ENCODE data around the gene SKAP2.

SKAP2 gene

GRCh38 chr7:26792576-26792975, 71.8 kb downstream of the SKAP2 start:
- Histone ChIP-seq H3K79me2 (ENCODE audit: control insufficient read depth, insufficient read depth, low read length) (no peaks in the 10 kb centered on the region), H2BK120ac (ENCODE audit: low read depth, low read length) (no peak overlapping the region), H3K18ac (ENCODE audit: low read length) (no peak overlapping the region), H3K4me3 (ENCODE audit: low read length) (no peak overlapping the region), H3K23ac (ENCODE audit: low read length) (no peak overlapping the region), H3K27me3 (ENCODE audit: insufficient read depth, low read length, poor library complexity) (no peaks in the 10 kb centered on the region), H3K56ac (ENCODE audit: low read length) (no peak overlapping the region), H4K5ac (ENCODE audit: low read length) (no peak overlapping the region), H3K36me3 (ENCODE audit: control insufficient read depth, insufficient read depth, low read length) (no peaks in the 10 kb centered on the region), H4K8ac (ENCODE audit: low read depth, low read length) (no peak overlapping the region), H3K27ac (ENCODE audit: low read depth, low read length) (no peak overlapping the region), H3K4me2 (ENCODE audit: low read length) (no peak overlapping the region), H2BK15ac (replicated peaks; ENCODE audit: low read depth) (no peak overlapping the region), H3K9ac (ENCODE audit: low read length) (no peak overlapping the region), H2BK5ac (ENCODE audit: low read length) (no peak overlapping the region), H2AK5ac (ENCODE audit: low read length) (no peak overlapping the region), H3K4ac (ENCODE audit: low read depth, low read length) (no peak overlapping the region), H3K79me1 (ENCODE audit: low read length) (no peaks in the 10 kb centered on the region), H3K4me1 (ENCODE audit: control insufficient read depth, low read depth, low read length) (no peaks in the 10 kb centered on the region)
- DNase-seq, result no peak

- H4K5ac ChIP-seq (ENCODE audit: low read length), result no peak overlapping the region
- no peaks in the 10 kb centered on the region for H3K36me3 ChIP-seq (ENCODE audit: control insufficient read depth, insufficient read depth, low read length)
- no peak overlapping the region for H2BK120ac ChIP-seq (ENCODE audit: low read depth, low read length)
- H3K79me1 ChIP-seq (ENCODE audit: low read length), result no peaks in the 10 kb centered on the region
- H3K4me2 ChIP-seq (ENCODE audit: low read length), result no peak overlapping the region
- no peak overlapping the region for H3K27ac ChIP-seq (ENCODE audit: low read depth, low read length)
- no peak overlapping the region for H3K18ac ChIP-seq (ENCODE audit: low read length)
- no peaks in the 10 kb centered on the region for H3K79me2 ChIP-seq (ENCODE audit: control insufficient read depth, insufficient read depth, low read length)
- no peak overlapping the region for H4K8ac ChIP-seq (ENCODE audit: low read depth, low read length)
- no peak overlapping the region for H3K56ac ChIP-seq (ENCODE audit: low read length)
- no peak overlapping the region for H2AK5ac ChIP-seq (ENCODE audit: low read length)
- no peak overlapping the region for H3K4ac ChIP-seq (ENCODE audit: low read depth, low read length)
- no peaks in the 10 kb centered on the region for H3K27me3 ChIP-seq (ENCODE audit: insufficient read depth, low read length, poor library complexity)
- H2BK5ac ChIP-seq (ENCODE audit: low read length), result no peak overlapping the region
- no peak overlapping the region for H3K9ac ChIP-seq (ENCODE audit: low read length)
- H3K4me3 ChIP-seq (ENCODE audit: low read length), result no peak overlapping the region
- H3K23ac ChIP-seq (ENCODE audit: low read length), result no peak overlapping the region
- no peaks in the 10 kb centered on the region for H3K4me1 ChIP-seq (ENCODE audit: control insufficient read depth, low read depth, low read length)
- H2BK15ac ChIP-seq (replicated peaks; ENCODE audit: low read depth), result no peak overlapping the region
- no peak for DNase-seq
Measured at GRCh38 chr7:26792006-26792405, 72.4 kb downstream of the SKAP2 start.

- H3K4me1 ChIP-seq (ENCODE audit: control insufficient read depth, low read depth, low read length), result no peaks in the 10 kb centered on the region
- H3K23ac ChIP-seq (ENCODE audit: low read length), result no peak overlapping the region
- no peak overlapping the region for H4K5ac ChIP-seq (ENCODE audit: low read length)
- H3K4me2 ChIP-seq (ENCODE audit: low read length), result no peak overlapping the region
- no peak overlapping the region for H3K27ac ChIP-seq (ENCODE audit: low read depth, low read length)
- H4K8ac ChIP-seq (ENCODE audit: low read depth, low read length), result no peak overlapping the region
- no peaks in the 10 kb centered on the region for H3K79me2 ChIP-seq (ENCODE audit: control insufficient read depth, insufficient read depth, low read length)
- H2BK5ac ChIP-seq (ENCODE audit: low read length), result no peak overlapping the region
- no peak overlapping the region for H3K4ac ChIP-seq (ENCODE audit: low read depth, low read length)
- H3K79me1 ChIP-seq (ENCODE audit: low read length), result no peaks in the 10 kb centered on the region
- H3K56ac ChIP-seq (ENCODE audit: low read length), result no peak overlapping the region
- no peak overlapping the region for H3K4me3 ChIP-seq (ENCODE audit: low read length)
- no peaks in the 10 kb centered on the region for H3K36me3 ChIP-seq (ENCODE audit: control insufficient read depth, insufficient read depth, low read length)
- H2AK5ac ChIP-seq (ENCODE audit: low read length), result no peak overlapping the region
- H3K9ac ChIP-seq (ENCODE audit: low read length), result no peak overlapping the region
- no peaks in the 10 kb centered on the region for H3K27me3 ChIP-seq (ENCODE audit: insufficient read depth, low read length, poor library complexity)
- no peak for DNase-seq
- no peak overlapping the region for H2BK120ac ChIP-seq (ENCODE audit: low read depth, low read length)
- no CpG with 5 or more reads among the region's 5 CpGs for WGBS (ENCODE audit: extremely low coverage, insufficient coverage, low lambda C conversion rate)
- no peak overlapping the region for H2BK15ac ChIP-seq (replicated peaks; ENCODE audit: low read depth)
- no peak overlapping the region for H3K18ac ChIP-seq (ENCODE audit: low read length)
Measured at GRCh38 chr7:26789481-26790184, 74.8 kb downstream of the SKAP2 start.

- Histone ChIP-seq H3K79me1 (ENCODE audit: low read length) (no peaks in the 10 kb centered on the region), H4K8ac (ENCODE audit: low read depth, low read length) (no peak overlapping the region), H3K4me1 (ENCODE audit: control insufficient read depth, low read depth, low read length) (no peaks in the 10 kb centered on the region), H3K27me3 (ENCODE audit: insufficient read depth, low read length, poor library complexity) (no peaks in the 10 kb centered on the region), H3K79me2 (ENCODE audit: control insufficient read depth, insufficient read depth, low read length) (no peaks in the 10 kb centered on the region), H3K4ac (ENCODE audit: low read depth, low read length) (no peak overlapping the region), H2BK120ac (ENCODE audit: low read depth, low read length) (no peak overlapping the region), H3K56ac (ENCODE audit: low read length) (no peak overlapping the region), H2BK15ac (replicated peaks; ENCODE audit: low read depth) (no peak overlapping the region), H2BK5ac (ENCODE audit: low read length) (no peak overlapping the region), H3K4me2 (ENCODE audit: low read length) (no peak overlapping the region), H3K23ac (ENCODE audit: low read length) (no peak overlapping the region), H3K36me3 (ENCODE audit: control insufficient read depth, insufficient read depth, low read length) (no peaks in the 10 kb centered on the region), H3K27ac (ENCODE audit: low read depth, low read length) (no peak overlapping the region), H3K9ac (ENCODE audit: low read length) (no peak overlapping the region), H2AK5ac (ENCODE audit: low read length) (no peak overlapping the region), H3K4me3 (ENCODE audit: low read length) (no peak overlapping the region), H3K18ac (ENCODE audit: low read length) (no peak overlapping the region), H4K5ac (ENCODE audit: low read length) (no peak overlapping the region)
- DNase-seq, result no peak
- no CpG with 5 or more reads among the region's 6 CpGs for WGBS (ENCODE audit: extremely low coverage, insufficient coverage, low lambda C conversion rate)
Measured at GRCh38 chr7:26787701-26788100, 76.7 kb downstream of the SKAP2 start.

GRCh38 chr7:26784118-26784517, 80.3 kb downstream of the SKAP2 start:
- no peaks in the 10 kb centered on the region for H3K36me3 ChIP-seq (ENCODE audit: control insufficient read depth, insufficient read depth, low read length)
- H4K8ac ChIP-seq (ENCODE audit: low read depth, low read length), result no peak overlapping the region
- no peaks in the 10 kb centered on the region for H3K79me2 ChIP-seq (ENCODE audit: control insufficient read depth, insufficient read depth, low read length)
- no peaks in the 10 kb centered on the region for H3K27me3 ChIP-seq (ENCODE audit: insufficient read depth, low read length, poor library complexity)
- H3K4me3 ChIP-seq (ENCODE audit: low read length), result no peak overlapping the region
- H3K4me1 ChIP-seq (ENCODE audit: control insufficient read depth, low read depth, low read length), result no peaks in the 10 kb centered on the region
- no peak overlapping the region for H2BK15ac ChIP-seq (replicated peaks; ENCODE audit: low read depth)
- H2BK120ac ChIP-seq (ENCODE audit: low read depth, low read length), result no peak overlapping the region
- no CpG with 5 or more reads among the region's 3 CpGs for WGBS (ENCODE audit: extremely low coverage, insufficient coverage, low lambda C conversion rate)
- no peak overlapping the region for H3K56ac ChIP-seq (ENCODE audit: low read length)
- no peak overlapping the region for H2BK5ac ChIP-seq (ENCODE audit: low read length)
- no peak overlapping the region for H3K23ac ChIP-seq (ENCODE audit: low read length)
- no peaks in the 10 kb centered on the region for H3K79me1 ChIP-seq (ENCODE audit: low read length)
- no peak overlapping the region for H3K4ac ChIP-seq (ENCODE audit: low read depth, low read length)
- no peak overlapping the region for H3K4me2 ChIP-seq (ENCODE audit: low read length)
- no peak overlapping the region for H3K18ac ChIP-seq (ENCODE audit: low read length)
- H3K27ac ChIP-seq (ENCODE audit: low read depth, low read length), result no peak overlapping the region
- no peak for DNase-seq
- no peak overlapping the region for H4K5ac ChIP-seq (ENCODE audit: low read length)
- no peak overlapping the region for H3K9ac ChIP-seq (ENCODE audit: low read length)
- no peak overlapping the region for H2AK5ac ChIP-seq (ENCODE audit: low read length)

GRCh38 chr7:26782501-26782900, 81.9 kb downstream of the SKAP2 start:
- H3K4me2 ChIP-seq (ENCODE audit: low read length), result no peak overlapping the region
- no peak overlapping the region for H4K5ac ChIP-seq (ENCODE audit: low read length)
- WGBS (ENCODE audit: extremely low coverage, insufficient coverage, low lambda C conversion rate), result no CpG with 5 or more reads among the region's 2 CpGs

More at GRCh38 chr7:26782501-26782900, 81.9 kb downstream of the SKAP2 start:
- Histone ChIP-seq H3K9ac (ENCODE audit: low read length) (no peak overlapping the region), H3K79me1 (ENCODE audit: low read length) (no peaks in the 10 kb centered on the region), H2BK5ac (ENCODE audit: low read length) (no peak overlapping the region), H2BK120ac (ENCODE audit: low read depth, low read length) (no peak overlapping the region), H4K8ac (ENCODE audit: low read depth, low read length) (no peak overlapping the region), H3K27me3 (ENCODE audit: insufficient read depth, low read length, poor library complexity) (no peaks in the 10 kb centered on the region), H3K23ac (ENCODE audit: low read length) (no peak overlapping the region), H3K56ac (ENCODE audit: low read length) (no peak overlapping the region), H3K4ac (ENCODE audit: low read depth, low read length) (no peak overlapping the region), H3K36me3 (ENCODE audit: control insufficient read depth, insufficient read depth, low read length) (no peaks in the 10 kb centered on the region), H2BK15ac (replicated peaks; ENCODE audit: low read depth) (no peak overlapping the region), H3K4me1 (ENCODE audit: control insufficient read depth, low read depth, low read length) (no peaks in the 10 kb centered on the region), H3K18ac (ENCODE audit: low read length) (no peak overlapping the region), H3K79me2 (ENCODE audit: control insufficient read depth, insufficient read depth, low read length) (no peaks in the 10 kb centered on the region), H3K27ac (ENCODE audit: low read depth, low read length) (no peak overlapping the region), H2AK5ac (ENCODE audit: low read length) (no peak overlapping the region), H3K4me3 (ENCODE audit: low read length) (no peak overlapping the region)
- DNase-seq, result no peak

Data from mesendoderm (in vitro differentiated cells).